ENCODE results near the gene LAPTM5. TPM values are rescaled to one million over a fixed set of nuclear protein-coding genes. Genes with fewer than 3 reads are reported as not detected.
A peak's percentile ranks its signal among the peaks of the same experiment; 100 is the strongest.

The LAPTM5 gene
- polyA plus RNA-seq, 4 donors, result 10.5 to 58.1 (median 46.0) TPM

DNA sequence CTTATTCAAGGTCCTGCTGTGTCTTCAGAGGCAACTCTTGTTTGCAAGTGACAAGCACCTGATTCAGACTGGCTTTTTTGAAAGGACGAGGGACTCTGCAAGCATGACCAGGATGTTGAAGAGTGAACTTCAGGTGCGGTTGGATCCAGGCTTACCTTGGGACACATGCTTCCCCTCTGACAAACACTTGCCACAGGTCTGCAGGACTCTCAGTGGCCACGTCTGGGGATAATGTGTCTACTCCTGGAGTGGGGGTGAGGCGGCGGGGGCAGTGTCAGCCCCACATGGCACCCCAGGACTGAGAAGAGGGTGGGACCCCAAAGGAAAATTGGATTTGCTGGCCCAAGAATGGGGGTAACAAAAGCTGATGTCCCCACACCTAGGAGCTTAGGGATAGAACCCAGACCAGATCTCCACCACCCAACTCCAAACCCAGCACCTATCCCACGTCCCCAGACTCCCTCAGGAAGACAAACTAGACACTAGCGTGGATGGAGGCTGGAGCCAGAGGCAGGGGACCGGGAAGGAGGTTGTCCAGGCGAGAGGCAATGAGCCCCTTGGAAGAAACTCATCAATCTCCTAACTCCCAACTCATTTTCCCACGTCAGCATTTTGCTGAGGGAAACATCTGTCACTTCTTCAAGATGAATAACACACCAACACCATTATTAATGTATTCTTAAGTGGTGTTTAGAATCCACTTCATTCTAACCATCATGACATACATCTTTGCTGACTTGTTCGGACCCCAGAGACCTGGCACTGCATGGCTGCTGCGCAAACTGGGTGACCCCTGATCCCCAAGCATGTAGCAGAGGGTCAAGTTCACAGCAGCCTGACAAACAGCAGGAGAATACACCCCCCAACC, 32.0 kb upstream of the LAPTM5 start:
- Histone ChIP-seq H3K9me3 (ENCODE audit: control insufficient read depth in 2 of 2, insufficient read depth in 1 of 2, low read depth in 1 of 2, low read length in 1 of 2) (no peaks in the 10 kb centered on the region), H3K4me3 (ENCODE audit: low read depth in 1 of 3, low read length in 3 of 3) (no peak overlapping the region), H3K27me3 (ENCODE audit: control insufficient read depth in 3 of 3, insufficient read depth in 3 of 3, low read length in 3 of 3) (peaks cover 0 to 13% (median 0%) of the 10 kb centered on the region in 3 donors), H3K27ac (ENCODE audit: low read depth in 1 of 3, low read length in 2 of 3) (no peak overlapping the region), H3K4me1 (ENCODE audit: control insufficient read depth in 3 of 3, insufficient read depth in 2 of 3, low read depth in 1 of 3, low read length in 2 of 3) (peaks cover 0 to 4% (median 0%) of the 10 kb centered on the region in 3 donors), H3K36me3 (ENCODE audit: control insufficient read depth in 3 of 3, insufficient read depth in 2 of 3, low read depth in 1 of 3, low read length in 3 of 3) (no peaks in the 10 kb centered on the region)
- FAIRE-seq (no peak), DNase-seq (no peak)
- 73 to 83% (median 79%) methylated on average over 12 of the region's 12 CpGs for WGBS, 3 donors

DNA sequence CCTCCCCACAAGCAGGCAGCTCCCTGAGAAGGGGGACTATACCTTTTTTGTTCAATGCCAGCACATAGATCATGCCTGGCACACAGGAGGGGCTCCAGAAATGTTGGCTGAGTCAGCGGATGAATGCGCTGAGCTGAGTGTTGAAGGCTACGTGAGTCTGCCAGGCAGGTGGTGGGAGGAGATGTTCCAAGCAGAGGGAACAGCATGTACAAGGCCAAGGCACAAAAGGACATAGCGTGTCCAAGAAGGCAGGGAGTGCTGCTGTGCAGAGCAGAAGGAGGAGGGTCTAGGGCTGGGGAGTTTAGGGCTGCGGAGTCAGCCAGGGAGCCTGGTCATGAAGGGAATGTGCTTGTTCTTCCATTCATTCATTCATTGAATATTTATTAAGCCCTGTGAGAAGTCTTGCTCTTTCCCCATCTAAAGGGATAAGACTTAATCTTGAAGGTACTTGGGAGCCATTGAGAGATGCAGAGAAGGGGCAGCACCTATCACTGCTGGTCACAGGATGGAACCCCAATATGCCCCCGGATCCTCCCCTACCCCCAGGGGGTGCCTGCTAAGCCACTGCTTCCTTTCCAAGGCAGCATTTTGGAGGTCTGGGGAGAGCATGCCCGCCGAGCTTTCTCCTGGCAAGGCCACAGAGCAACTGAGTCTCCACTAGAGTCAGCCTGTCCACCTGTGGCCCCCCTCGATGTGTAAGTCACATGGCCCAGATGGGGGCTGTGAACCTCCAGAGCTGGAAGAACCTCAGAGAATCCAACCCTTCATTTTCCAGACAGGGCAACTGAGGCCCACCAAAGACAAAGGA, 31.2 kb upstream of the LAPTM5 start:
- no peaks in the 10 kb centered on the region for H3K36me3 ChIP-seq (ENCODE audit: control insufficient read depth in 3 of 3, insufficient read depth in 2 of 3, low read depth in 1 of 3, low read length in 3 of 3)
- peaks cover 0 to 13% (median 0%) of the 10 kb centered on the region in 3 donors for H3K27me3 ChIP-seq (ENCODE audit: control insufficient read depth in 3 of 3, insufficient read depth in 3 of 3, low read length in 3 of 3)
- H3K27ac ChIP-seq (ENCODE audit: low read depth in 1 of 3, low read length in 2 of 3), result no peak overlapping the region
- no peaks in the 10 kb centered on the region for H3K9me3 ChIP-seq (ENCODE audit: control insufficient read depth in 2 of 2, insufficient read depth in 1 of 2, low read depth in 1 of 2, low read length in 1 of 2)
- DNase-seq, result no peak
- peaks cover 0 to 4% (median 0%) of the 10 kb centered on the region in 3 donors for H3K4me1 ChIP-seq (ENCODE audit: control insufficient read depth in 3 of 3, insufficient read depth in 2 of 3, low read depth in 1 of 3, low read length in 2 of 3)
- WGBS, 3 donors, result 86 to 90% (median 87%) methylated on average over 9 of the region's 9 CpGs
- H3K4me3 ChIP-seq (ENCODE audit: low read depth in 1 of 3, low read length in 3 of 3), result no peak overlapping the region
- no peak for FAIRE-seq

DNA sequence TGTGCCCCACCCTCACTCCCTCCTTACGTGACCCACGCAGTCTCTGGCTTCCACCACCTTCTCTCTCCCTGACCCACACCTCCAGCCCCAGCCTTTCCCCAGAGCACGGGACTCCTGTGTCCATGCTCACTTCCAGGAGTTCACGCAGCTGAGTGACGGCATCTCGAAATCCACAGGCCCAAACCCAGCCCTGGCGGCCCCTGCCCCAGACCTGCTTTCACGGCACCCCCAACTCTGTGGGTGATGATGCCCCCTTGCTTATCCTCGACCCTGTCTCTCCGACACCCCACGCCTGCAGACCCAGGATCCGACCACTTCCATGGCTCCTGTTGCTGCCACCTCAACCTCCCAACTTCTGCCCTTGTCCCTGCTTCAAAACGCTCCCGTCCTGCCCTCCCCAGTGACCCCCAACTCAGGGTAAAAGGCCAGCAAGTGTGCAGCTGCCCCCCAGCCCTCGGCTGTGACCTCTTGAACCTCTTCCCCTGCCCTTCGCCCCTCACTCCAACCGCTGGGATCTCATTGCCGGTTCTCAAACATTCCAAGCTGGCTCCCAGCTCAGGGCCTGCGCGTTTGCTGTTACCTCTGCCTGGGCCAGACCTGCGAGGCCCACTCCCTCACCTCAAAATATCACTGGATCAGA, 30.4 kb upstream of the LAPTM5 start:
- H3K36me3 ChIP-seq (ENCODE audit: control insufficient read depth in 3 of 3, insufficient read depth in 2 of 3, low read depth in 1 of 3, low read length in 3 of 3), result no peaks in the 10 kb centered on the region
- FAIRE-seq, result no peak
- H3K4me1 ChIP-seq (ENCODE audit: control insufficient read depth in 3 of 3, insufficient read depth in 2 of 3, low read depth in 1 of 3, low read length in 2 of 3), result peaks cover 0 to 9% (median 0%) of the 10 kb centered on the region in 3 donors
- no peak overlapping the region for H3K27ac ChIP-seq (ENCODE audit: low read depth in 1 of 3, low read length in 2 of 3)
- 78 to 86% (median 80%) methylated on average over 21 of the region's 21 CpGs for WGBS, 3 donors
- no peak overlapping the region for H3K4me3 ChIP-seq (ENCODE audit: low read depth in 1 of 3, low read length in 3 of 3)
- no peaks in the 10 kb centered on the region for H3K9me3 ChIP-seq (ENCODE audit: control insufficient read depth in 2 of 2, insufficient read depth in 1 of 2, low read depth in 1 of 2, low read length in 1 of 2)
- peaks cover 0 to 10% (median 0%) of the 10 kb centered on the region in 3 donors for H3K27me3 ChIP-seq (ENCODE audit: control insufficient read depth in 3 of 3, insufficient read depth in 3 of 3, low read length in 3 of 3)
- DNase-seq, result no peak

GRCh38 chr1:30787266-30787665, 29.7 kb upstream of the LAPTM5 start:
- Histone ChIP-seq H3K27ac (ENCODE audit: low read depth in 1 of 3, low read length in 2 of 3) (no peak overlapping the region), H3K36me3 (ENCODE audit: control insufficient read depth in 3 of 3, insufficient read depth in 2 of 3, low read depth in 1 of 3, low read length in 3 of 3) (no peaks in the 10 kb centered on the region), H3K9me3 (ENCODE audit: control insufficient read depth in 2 of 2, insufficient read depth in 1 of 2, low read depth in 1 of 2, low read length in 1 of 2) (no peaks in the 10 kb centered on the region), H3K27me3 (ENCODE audit: control insufficient read depth in 3 of 3, insufficient read depth in 3 of 3, low read length in 3 of 3) (peaks cover 0 to 10% (median 0%) of the 10 kb centered on the region in 3 donors), H3K4me1 (ENCODE audit: control insufficient read depth in 3 of 3, insufficient read depth in 2 of 3, low read depth in 1 of 3, low read length in 2 of 3) (peaks cover 0 to 16% (median 0%) of the 10 kb centered on the region in 3 donors), H3K4me3 (ENCODE audit: low read depth in 1 of 3, low read length in 3 of 3) (no peak overlapping the region)
- WGBS, 3 donors, result 69 to 84% (median 73%) methylated on average over 5 of the region's 5 CpGs
- FAIRE-seq (no peak), DNase-seq (no peak)

GRCh38 chr1:30786264-30786991, 28.9 kb upstream of the LAPTM5 start:
- H3K36me3 ChIP-seq (ENCODE audit: control insufficient read depth in 3 of 3, insufficient read depth in 2 of 3, low read depth in 1 of 3, low read length in 3 of 3), result no peaks in the 10 kb centered on the region
- no peaks in the 10 kb centered on the region for H3K9me3 ChIP-seq (ENCODE audit: control insufficient read depth in 2 of 2, insufficient read depth in 1 of 2, low read depth in 1 of 2, low read length in 1 of 2)
- peak in 1 of 2 donors; percentile 33 for DNase-seq
- H3K27me3 ChIP-seq (ENCODE audit: control insufficient read depth in 3 of 3, insufficient read depth in 3 of 3, low read length in 3 of 3), result peaks cover 0 to 3% (median 0%) of the 10 kb centered on the region in 3 donors
- no peak for FAIRE-seq
- H3K27ac ChIP-seq (ENCODE audit: low read depth in 1 of 3, low read length in 2 of 3), result no peak overlapping the region
- no peak overlapping the region for H3K4me3 ChIP-seq (ENCODE audit: low read depth in 1 of 3, low read length in 3 of 3)
- 50 to 55% (median 53%) methylated on average over 12 to 13 of the region's 13 CpGs for WGBS, 3 donors
- H3K4me1 ChIP-seq (ENCODE audit: control insufficient read depth in 3 of 3, insufficient read depth in 2 of 3, low read depth in 1 of 3, low read length in 2 of 3), result peaks cover 0 to 16% (median 0%) of the 10 kb centered on the region in 3 donors

DNA sequence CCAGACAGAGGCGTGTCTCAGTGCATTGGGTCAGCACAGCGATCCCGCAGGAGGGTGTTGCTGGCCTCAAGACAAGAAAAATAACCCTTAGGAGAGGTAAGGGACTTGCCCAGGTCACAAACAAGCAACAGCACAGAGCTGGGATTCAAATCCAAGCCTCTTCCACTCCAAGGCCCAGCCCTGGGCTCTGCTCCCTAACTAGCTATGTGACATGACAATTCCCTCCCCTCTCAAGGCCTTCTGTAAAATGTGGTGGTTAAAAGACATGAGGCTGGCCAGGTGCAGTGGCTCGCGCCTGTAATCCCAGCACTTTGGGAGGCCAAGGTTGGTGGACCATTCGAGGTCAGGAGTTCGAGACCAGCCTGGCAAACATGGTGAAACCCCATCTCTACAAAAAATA, 28.1 kb upstream of the LAPTM5 start:
- Histone ChIP-seq H3K27me3 (ENCODE audit: control insufficient read depth in 3 of 3, insufficient read depth in 3 of 3, low read length in 3 of 3) (peaks cover 0 to under 1% (median 0%) of the 10 kb centered on the region in 3 donors), H3K4me3 (ENCODE audit: low read depth in 1 of 3, low read length in 3 of 3) (no peak overlapping the region), H3K9me3 (ENCODE audit: control insufficient read depth in 2 of 2, insufficient read depth in 1 of 2, low read depth in 1 of 2, low read length in 1 of 2) (no peaks in the 10 kb centered on the region), H3K4me1 (ENCODE audit: control insufficient read depth in 3 of 3, insufficient read depth in 2 of 3, low read depth in 1 of 3, low read length in 2 of 3) (peaks cover 0 to 16% (median 0%) of the 10 kb centered on the region in 3 donors), H3K27ac (ENCODE audit: low read depth in 1 of 3, low read length in 2 of 3) (no peak overlapping the region), H3K36me3 (ENCODE audit: control insufficient read depth in 3 of 3, insufficient read depth in 2 of 3, low read depth in 1 of 3, low read length in 3 of 3) (no peaks in the 10 kb centered on the region)
- DNase-seq (no peak), FAIRE-seq (no peak)
- WGBS, 3 donors, result 79 to 95% (median 86%) methylated on average over 7 of the region's 7 CpGs

- WGBS, 3 donors, result 89 to 94% (median 91%) methylated on average over 6 to 7 of the region's 7 CpGs
- FAIRE-seq (no peak), DNase-seq (no peak)
- H3K36me3 ChIP-seq (ENCODE audit: control insufficient read depth in 3 of 3, insufficient read depth in 2 of 3, low read depth in 1 of 3, low read length in 3 of 3), result no peaks in the 10 kb centered on the region
- H3K27ac ChIP-seq (ENCODE audit: low read depth in 1 of 3, low read length in 2 of 3), result no peak overlapping the region
- peaks cover 0 to 16% (median 0%) of the 10 kb centered on the region in 3 donors for H3K4me1 ChIP-seq (ENCODE audit: control insufficient read depth in 3 of 3, insufficient read depth in 2 of 3, low read depth in 1 of 3, low read length in 2 of 3)
- H3K27me3 ChIP-seq (ENCODE audit: control insufficient read depth in 3 of 3, insufficient read depth in 3 of 3, low read length in 3 of 3), result no peaks in the 10 kb centered on the region
- no peaks in the 10 kb centered on the region for H3K9me3 ChIP-seq (ENCODE audit: control insufficient read depth in 2 of 2, insufficient read depth in 1 of 2, low read depth in 1 of 2, low read length in 1 of 2)
- no peak overlapping the region for H3K4me3 ChIP-seq (ENCODE audit: low read depth in 1 of 3, low read length in 3 of 3)
These were observed 27.6 kb upstream of the LAPTM5 start for GRCh38 chr1:30785181-30785580.
